NB4 (cell line): ENCODE results near the gene GABRR2.

Source experiments
- DNase-seq: peaks from one replicate; pipeline ENCODE4 v3.0.0; 2010; ENCODE audit warnings: low read depth
- H3K4me3 ChIP-seq: one replicate; pipeline ENCODE4 v1.5.1; 2011; ENCODE audit warnings: mild to moderate bottlenecking, low read depth, low read length, moderate library complexity
- MYC ChIP-seq: IDR thresholded peaks from 2 replicates; pipeline ENCODE4 v1.6.1; 2011; ENCODE audit warnings: low read depth, low read length
- POLR2A ChIP-seq: IDR thresholded peaks from 2 replicates; pipeline ENCODE4 v1.6.1; 2011; ENCODE audit warnings: mild to moderate bottlenecking; ENCODE audit not compliant: insufficient read length; ENCODE audit errors: extremely low read depth
- TF ChIP-seq, protein P1 (sequence below): IDR thresholded peaks from 2 replicates; pipeline ENCODE4 v1.6.1; 2011; ENCODE audit warnings: low read depth, low read length
- TF ChIP-seq, protein P2 (sequence below): IDR thresholded peaks from one replicate; pipeline ENCODE4 v1.5.1; 2012; ENCODE audit warnings: low read depth, low read length

GABRR2 gene

GRCh38 chr6:89287351-89288028 is 27.6 kb downstream of the GABRR2 start:
- TF ChIP-seq POLR2A = no peak
- TF ChIP-seq, protein P1, sequence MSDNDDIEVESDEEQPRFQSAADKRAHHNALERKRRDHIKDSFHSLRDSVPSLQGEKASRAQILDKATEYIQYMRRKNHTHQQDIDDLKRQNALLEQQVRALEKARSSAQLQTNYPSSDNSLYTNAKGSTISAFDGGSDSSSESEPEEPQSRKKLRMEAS = no peak
- TF ChIP-seq, protein P2, sequence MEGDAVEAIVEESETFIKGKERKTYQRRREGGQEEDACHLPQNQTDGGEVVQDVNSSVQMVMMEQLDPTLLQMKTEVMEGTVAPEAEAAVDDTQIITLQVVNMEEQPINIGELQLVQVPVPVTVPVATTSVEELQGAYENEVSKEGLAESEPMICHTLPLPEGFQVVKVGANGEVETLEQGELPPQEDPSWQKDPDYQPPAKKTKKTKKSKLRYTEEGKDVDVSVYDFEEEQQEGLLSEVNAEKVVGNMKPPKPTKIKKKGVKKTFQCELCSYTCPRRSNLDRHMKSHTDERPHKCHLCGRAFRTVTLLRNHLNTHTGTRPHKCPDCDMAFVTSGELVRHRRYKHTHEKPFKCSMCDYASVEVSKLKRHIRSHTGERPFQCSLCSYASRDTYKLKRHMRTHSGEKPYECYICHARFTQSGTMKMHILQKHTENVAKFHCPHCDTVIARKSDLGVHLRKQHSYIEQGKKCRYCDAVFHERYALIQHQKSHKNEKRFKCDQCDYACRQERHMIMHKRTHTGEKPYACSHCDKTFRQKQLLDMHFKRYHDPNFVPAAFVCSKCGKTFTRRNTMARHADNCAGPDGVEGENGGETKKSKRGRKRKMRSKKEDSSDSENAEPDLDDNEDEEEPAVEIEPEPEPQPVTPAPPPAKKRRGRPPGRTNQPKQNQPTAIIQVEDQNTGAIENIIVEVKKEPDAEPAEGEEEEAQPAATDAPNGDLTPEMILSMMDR = no peak
- TF ChIP-seq MYC = no peak
- no peak for DNase-seq
- H3K4me3 ChIP-seq = no peak overlapping the region

- no peak for DNase-seq
- H3K4me3 ChIP-seq = no peak overlapping the region
- TF ChIP-seq POLR2A (no peak), MYC (no peak)
- TF ChIP-seq, protein P1 = no peak
- TF ChIP-seq, protein P2 = no peak
Measured at GRCh38 chr6:89286516-89286915, 28.6 kb downstream of the GABRR2 start.

DNA sequence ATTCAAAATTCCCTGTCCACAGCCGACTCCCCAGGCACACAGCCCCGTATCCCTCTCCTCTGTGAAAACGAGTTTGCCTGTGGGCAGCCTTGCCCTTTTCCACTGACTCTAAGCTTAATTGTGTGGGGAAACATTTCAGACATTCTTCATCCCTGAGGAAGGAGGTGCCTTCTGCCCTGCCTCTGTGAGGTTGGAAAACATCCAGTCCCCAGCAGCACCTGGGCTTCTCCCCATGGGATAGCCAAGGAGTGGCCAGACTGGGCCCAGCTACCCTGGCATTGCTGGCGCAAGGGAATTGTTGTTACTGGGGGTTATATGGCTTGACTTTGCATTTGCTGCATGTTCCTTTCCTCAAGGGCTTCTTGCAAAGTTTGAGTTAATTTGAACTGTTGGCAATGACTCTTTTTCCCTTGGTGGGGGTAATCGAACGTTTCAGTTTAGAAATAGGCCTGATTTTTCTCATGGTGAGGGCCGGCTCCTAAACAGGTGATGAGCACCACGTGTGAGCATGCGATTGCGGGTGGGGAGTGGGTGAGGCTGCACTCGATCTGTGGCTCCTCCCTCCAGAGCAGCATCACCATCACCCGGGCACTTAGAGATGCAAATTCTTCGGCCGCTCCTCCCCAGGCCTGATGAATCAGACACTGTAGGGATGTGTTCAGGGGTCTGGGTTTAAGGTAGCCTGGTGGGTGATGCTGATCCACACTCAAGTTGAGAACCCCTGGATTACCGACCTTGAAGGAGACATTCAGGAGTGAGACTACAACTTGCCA is 29.9 kb downstream of the GABRR2 start:
- no peak for DNase-seq
- TF ChIP-seq MYC (no peak), POLR2A (no peak)
- TF ChIP-seq, protein P2 = no peak
- TF ChIP-seq, protein P1 = no peak
- H3K4me3 ChIP-seq = no peak overlapping the region

DNA sequence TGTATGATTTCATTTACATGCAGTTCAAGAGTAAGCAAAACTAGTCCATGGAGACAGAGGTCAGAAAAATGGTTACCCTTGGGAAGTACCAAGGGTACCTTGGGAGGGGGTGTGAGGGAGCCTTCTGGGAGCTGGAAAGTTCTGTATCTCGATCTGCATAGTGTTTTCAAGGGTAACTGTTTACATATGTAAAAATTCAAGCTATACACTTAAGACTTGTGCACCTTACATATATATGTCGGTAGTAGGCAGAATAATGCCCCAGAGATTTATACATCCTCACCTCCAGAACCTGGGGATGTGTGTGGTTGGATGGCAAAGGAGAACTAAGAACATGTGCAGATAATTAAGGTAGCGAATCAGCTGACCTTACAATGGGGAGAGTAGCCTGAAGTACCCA is 31.0 kb downstream of the GABRR2 start:
- no peak overlapping the region for H3K4me3 ChIP-seq
- no peak for DNase-seq
- TF ChIP-seq POLR2A (no peak), MYC (no peak)
- TF ChIP-seq, protein P1 = no peak
- TF ChIP-seq, protein P2 = no peak

DNA sequence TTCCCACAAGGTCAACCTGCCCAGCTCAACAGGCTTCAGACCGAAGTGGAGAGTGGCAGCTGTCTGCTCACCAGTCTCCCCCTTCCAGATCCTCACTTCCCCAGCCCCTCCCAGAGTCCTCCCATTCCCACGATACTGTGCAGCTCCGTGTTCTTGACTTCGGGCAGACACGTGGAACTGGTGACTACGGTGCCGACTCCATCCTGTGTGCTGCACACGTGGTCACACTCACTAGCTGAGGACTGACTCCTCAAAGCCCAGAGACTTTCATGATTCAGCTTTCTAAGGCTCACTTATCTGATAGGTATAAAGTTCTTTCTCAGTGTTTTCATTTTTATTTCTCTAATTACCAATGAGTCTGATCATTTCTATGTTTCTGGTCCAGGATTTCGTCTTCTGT is 32.4 kb downstream of the GABRR2 start:
- H3K4me3 ChIP-seq = no peak overlapping the region
- no peak for TF ChIP-seq MYC
- TF ChIP-seq, protein P1 = no peak
- TF ChIP-seq, protein P2 = no peak
- TF ChIP-seq POLR2A = no peak

More for the DNA sequence above, 32.4 kb downstream of the GABRR2 start:
- no peak for DNase-seq
